Smooth muscle cell (in vitro differentiated cells): ENCODE measurements around the gene AOAH. TPM values are rescaled to one million over a fixed set of nuclear protein-coding genes. Genes with fewer than 3 reads are reported as not detected.

Experiments
- DNase-seq: peaks from one replicate; lab custom pipeline; 2025; ENCODE audit not compliant: unreplicated experiment; lab: John Stamatoyannopoulos, UW
- H2AFZ ChIP-seq: fragments of 200-600 bp; sonication (generic); 2 replicates; pipeline ENCODE4 v1.6.0; 2016; ENCODE audit warnings: antibody characterized with exemption, low read depth, mild to moderate bottlenecking
- H3F3A ChIP-seq: fragments of 200-600 bp; sonication (generic); 2 replicates; pipeline ENCODE4 v1.6.0; 2017; ENCODE audit warnings: antibody characterized with exemption, low read depth
- H3K27ac ChIP-seq: fragments of 200-600 bp; sonication (generic); 2 replicates; pipeline ENCODE4 v1.5.1; 2016; ENCODE audit warnings: low read depth, mild to moderate bottlenecking
- H3K27me3 ChIP-seq: fragments of 200-600 bp; sonication (generic); 2 replicates; pipeline ENCODE4 v1.6.1; 2016; ENCODE audit warnings: low read depth, mild to moderate bottlenecking
- H3K36me3 ChIP-seq: fragments of 200-600 bp; sonication (generic); 2 replicates; pipeline ENCODE4 v1.5.1; 2016; ENCODE audit warnings: low read depth
- H3K4me1 ChIP-seq: fragments of 200-600 bp; sonication (generic); 2 replicates; pipeline ENCODE4 v1.5.1; 2016; ENCODE audit warnings: low read depth
- H3K4me2 ChIP-seq: fragments of 200-600 bp; sonication (generic); 2 replicates; pipeline ENCODE4 v1.6.0; 2016; ENCODE audit warnings: mild to moderate bottlenecking
- H3K4me3 ChIP-seq: fragments of 200-600 bp; sonication (generic); 2 replicates; pipeline ENCODE4 v1.5.1; 2016; ENCODE audit warnings: mild to moderate bottlenecking
- H3K79me2 ChIP-seq: fragments of 200-600 bp; sonication (generic); 2 replicates; pipeline ENCODE4 v1.6.0; 2016; ENCODE audit warnings: low read depth, mild to moderate bottlenecking
- H3K9ac ChIP-seq: fragments of 200-600 bp; sonication (generic); 2 replicates; pipeline ENCODE4 v1.6.0; 2016; ENCODE audit warnings: low read depth
- H3K9me3 ChIP-seq: fragments of 200-600 bp; sonication (generic); replicated peaks from 2 replicates; pipeline ENCODE4 v1.5.1; 2016; ENCODE audit warnings: low read depth
- H4K20me1 ChIP-seq: fragments of 200-600 bp; sonication (generic); 2 replicates; pipeline ENCODE4 v1.6.0; 2016; ENCODE audit warnings: low read depth
- CTCF ChIP-seq: fragments of 200-600 bp; sonication (generic); IDR thresholded peaks from 2 replicates; pipeline ENCODE4 v1.5.1; 2017; ENCODE audit warnings: borderline replicate concordance, mild to moderate bottlenecking, antibody characterized with exemption; ENCODE audit not compliant: insufficient read depth, poor library complexity, severe bottlenecking
- WGBS: methylation state at CpG from one replicate; pipeline ENCODE4 v1.1.7; 2016; ENCODE audit warnings: low lambda C conversion rate; 5-methylcytosine and 5-hydroxymethylcytosine counted together
- polyA plus RNA-seq: library from polyadenylated mRNA; unstranded; fragments of >200 nt; fragmentation: Nextera tagmentation; extraction: Ambion mirVana; gene quantifications from 2 replicates; pipeline ENCODE4 v1.2.1, GENCODE V29; 2016
- total RNA-seq: library from RNA; depleted of rRNA; stranded (reverse); fragments of >200 nt; gene quantifications from 2 replicates; pipeline ENCODE4 v1.2.3, GENCODE V29; 2014

AOAH gene
- total and polyA plus RNA-seq, 2 experiments from 2014 or later: not detected

DNA sequence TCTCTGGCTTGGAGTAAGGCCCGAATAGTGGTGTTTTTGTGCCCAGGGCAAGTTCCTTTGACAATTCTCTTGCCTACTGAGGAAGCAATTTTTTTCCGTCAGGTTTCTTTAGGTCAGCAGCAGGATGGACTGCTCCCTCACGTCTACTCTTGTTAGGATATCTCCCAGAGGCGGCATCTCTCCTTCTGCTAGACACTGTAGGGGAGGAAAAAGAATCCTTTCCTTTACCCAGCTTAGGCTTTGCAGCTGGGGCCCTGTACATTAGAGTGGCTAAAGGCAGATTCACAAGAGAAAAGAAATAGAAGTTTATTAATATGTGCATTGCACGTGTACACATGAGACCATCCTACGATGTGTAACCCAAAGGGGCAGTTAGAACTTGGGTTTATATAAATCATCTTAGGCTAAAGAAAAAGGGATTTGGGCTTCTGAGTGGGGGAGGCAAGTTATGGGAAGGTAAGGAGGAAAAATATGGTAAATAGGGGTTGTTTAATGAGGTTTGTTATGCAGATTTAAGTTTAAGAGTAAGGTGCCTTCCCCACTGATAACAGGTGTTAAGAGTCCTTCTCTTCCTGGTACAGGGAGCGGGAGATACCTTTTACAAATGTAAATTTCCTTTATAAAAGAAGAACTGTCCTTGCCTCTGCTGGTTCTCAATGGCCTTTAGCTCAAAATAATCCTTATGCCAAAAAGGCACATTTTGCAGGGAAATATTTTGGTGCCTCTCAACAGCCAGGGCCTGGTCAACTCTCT is 156.4 kb downstream of the AOAH start:
- no peaks in the 10 kb centered on the region for H3K27me3 ChIP-seq
- WGBS: 88% methylated on average over 7 of the region's 7 CpGs
- no peak for TF ChIP-seq CTCF
- no peak overlapping the region for H3K4me2 ChIP-seq
- H3K9ac ChIP-seq: no peak overlapping the region
- H2AFZ ChIP-seq: no peak overlapping the region
- no peaks in the 10 kb centered on the region for H3K9me3 ChIP-seq
- no peaks in the 10 kb centered on the region for H4K20me1 ChIP-seq
- no peaks in the 10 kb centered on the region for H3F3A ChIP-seq
- no peaks in the 10 kb centered on the region for H3K36me3 ChIP-seq
- no peaks in the 10 kb centered on the region for H3K79me2 ChIP-seq
- DNase-seq: no peak
- H3K4me1 ChIP-seq: peaks cover 9% of the 10 kb centered on the region
- H3K4me3 ChIP-seq: no peak overlapping the region
- no peak overlapping the region for H3K27ac ChIP-seq

- no peaks in the 10 kb centered on the region for H3K36me3 ChIP-seq
- no peak overlapping the region for H3K27ac ChIP-seq
- no peaks in the 10 kb centered on the region for H3K79me2 ChIP-seq
- H3K4me1 ChIP-seq: peaks cover 9% of the 10 kb centered on the region
- H4K20me1 ChIP-seq: no peaks in the 10 kb centered on the region
- no peaks in the 10 kb centered on the region for H3K27me3 ChIP-seq
- H3K4me3 ChIP-seq: no peak overlapping the region
- no peaks in the 10 kb centered on the region for H3F3A ChIP-seq
- no peak overlapping the region for H3K4me2 ChIP-seq
- H3K9ac ChIP-seq: no peak overlapping the region
- H2AFZ ChIP-seq: no peak overlapping the region
- DNase-seq: no peak
- H3K9me3 ChIP-seq: no peaks in the 10 kb centered on the region
- no peak for TF ChIP-seq CTCF
- WGBS: 95% methylated on average over 5 of the region's 5 CpGs
Observed at GRCh38 chr7:36565792-36566356, 158.4 kb downstream of the AOAH start.

- Histone ChIP-seq H3K4me1 (peaks cover 9% of the 10 kb centered on the region), H3K79me2 (no peaks in the 10 kb centered on the region), H3K36me3 (no peaks in the 10 kb centered on the region), H3K9me3 (no peaks in the 10 kb centered on the region), H3K27ac (no peak overlapping the region), H3F3A (no peaks in the 10 kb centered on the region), H4K20me1 (no peaks in the 10 kb centered on the region), H3K4me3 (no peak overlapping the region), H3K9ac (no peak overlapping the region), H3K4me2 (no peak overlapping the region), H3K27me3 (no peaks in the 10 kb centered on the region), H2AFZ (peak overlapping the region; percentile 13)
- no peak for TF ChIP-seq CTCF
- no peak for DNase-seq
- WGBS: 42% methylated on average over 2 of the region's 2 CpGs
Observed at GRCh38 chr7:36564489-36564888, 159.8 kb downstream of the AOAH start.
